RCC 7860 (cell line): ENCODE results near the gene SMPX.

Experiments
- DNase-seq: peaks from one replicate; pipeline ENCODE4 v3.0.0-alpha.2; 2015; ENCODE audit warnings: low spot score
- FAIRE-seq: peaks from 2 replicates; lab custom pipeline; 2012; peaks lifted over from hg19 to GRCh38; lab: Jason Lieb, UNC

The SMPX gene

GRCh38 chrX:21717802-21718201 is 40.1 kb downstream of the SMPX start:
- FAIRE-seq: no peak

GRCh38 chrX:21715825-21716224 is 42.1 kb downstream of the SMPX start:
- FAIRE-seq (no peak), DNase-seq (no peak)

More at GRCh38 chrX:21717802-21718201, 40.1 kb downstream of the SMPX start:
- no peak for DNase-seq

- no peak for FAIRE-seq
Measured at GRCh38 chrX:21715337-21715736, 42.6 kb downstream of the SMPX start.

GRCh38 chrX:21711848-21712197 is 46.1 kb downstream of the SMPX start:
- FAIRE-seq: no peak
- DNase-seq: no peak

More at GRCh38 chrX:21715337-21715736, 42.6 kb downstream of the SMPX start:
- DNase-seq: no peak

GRCh38 chrX:21711129-21711847 is 46.6 kb downstream of the SMPX start:
- FAIRE-seq (no peak), DNase-seq (no peak)

- DNase-seq: no peak
- FAIRE-seq: no peak
Measured at GRCh38 chrX:21708116-21708515, 49.8 kb downstream of the SMPX start.

- FAIRE-seq: no peak
- DNase-seq: no peak
Measured at GRCh38 chrX:21705225-21705624, 52.7 kb downstream of the SMPX start.

- FAIRE-seq (no peak), DNase-seq (no peak)
Measured at GRCh38 chrX:21702725-21703124, 55.2 kb downstream of the SMPX start.

GRCh38 chrX:21700967-21701366 is 56.9 kb downstream of the SMPX start:
- FAIRE-seq (no peak), DNase-seq (no peak)

- DNase-seq (no peak), FAIRE-seq (no peak)
Measured at GRCh38 chrX:21700275-21700674, 57.6 kb downstream of the SMPX start.

- no peak for DNase-seq
- no peak for FAIRE-seq
Measured at GRCh38 chrX:21699136-21699535, 58.8 kb downstream of the SMPX start.

- DNase-seq (no peak), FAIRE-seq (no peak)
Measured at GRCh38 chrX:21698272-21698671, 59.6 kb downstream of the SMPX start.

- no peak for DNase-seq
- no peak for FAIRE-seq
Measured at GRCh38 chrX:21691512-21692018, 66.4 kb downstream of the SMPX start.

- DNase-seq (no peak), FAIRE-seq (no peak)
Measured at GRCh38 chrX:21683941-21684340, 74.0 kb downstream of the SMPX start.

GRCh38 chrX:21678048-21678612 is 79.8 kb downstream of the SMPX start:
- FAIRE-seq: no peak
- no peak for DNase-seq

- DNase-seq: no peak
- no peak for FAIRE-seq
Measured at GRCh38 chrX:21675931-21676330, 82.0 kb downstream of the SMPX start.

GRCh38 chrX:21674430-21675186 is 83.3 kb downstream of the SMPX start:
- FAIRE-seq: no peak
- DNase-seq: no peak

- no peak for FAIRE-seq
- DNase-seq: no peak
Measured at GRCh38 chrX:21666679-21667078, 91.2 kb downstream of the SMPX start.

- FAIRE-seq (no peak), DNase-seq (no peak)
Measured at GRCh38 chrX:21666252-21666651, 91.7 kb downstream of the SMPX start.

GRCh38 chrX:21662761-21663160 is 95.2 kb downstream of the SMPX start:
- no peak for FAIRE-seq

GRCh38 chrX:21661316-21661715 is 96.6 kb downstream of the SMPX start:
- FAIRE-seq (no peak), DNase-seq (no peak)

More at GRCh38 chrX:21662761-21663160, 95.2 kb downstream of the SMPX start:
- no peak for DNase-seq

GRCh38 chrX:21660156-21660555 is 97.8 kb downstream of the SMPX start:
- no peak for DNase-seq
- FAIRE-seq: no peak
